CD4-positive, alpha-beta T cell treated with Interleukin-6 for 4 hours (primary cell): ENCODE results near the gene DERA.
"Not testable (repeated sequence)": the region's sequence is repeated elsewhere in the genome, so short reads cannot be mapped to it uniquely, and the experiment has no call there.

Experiments used
- DNase-seq: peaks from one replicate; pipeline ENCODE4 v3.0.0-alpha.2; 2020; ENCODE audit warnings: mixed read lengths

Gene DERA

GRCh38 chr12:15910468-15910863 is 666 bp upstream of the DERA start:
- DNase-seq, result no peak

- not testable (repeated sequence) for DNase-seq
Observed at GRCh38 chr12:15911931-15912330, 799 bp downstream of the DERA start.

DNA sequence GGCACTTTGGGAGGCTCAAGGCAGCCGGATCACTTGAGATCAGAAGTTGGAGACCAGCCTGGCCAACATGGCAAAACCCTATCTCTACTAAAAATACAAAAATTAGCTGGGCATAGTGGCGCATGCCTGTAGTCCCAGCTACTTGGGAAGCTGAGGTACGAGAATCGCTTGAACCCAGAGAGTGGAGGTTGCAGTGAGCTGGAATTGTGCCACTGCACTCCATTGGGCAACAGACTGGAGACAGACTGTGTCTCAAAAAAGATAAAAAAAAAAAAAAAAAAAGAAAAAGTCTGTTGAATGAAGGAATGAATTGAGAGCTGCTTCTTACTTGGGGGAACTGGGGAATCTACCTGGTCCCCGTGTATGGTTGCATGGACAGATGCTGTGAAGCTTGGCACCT is 3.0 kb downstream of the DERA start:
- not testable (repeated sequence) for DNase-seq

DNA sequence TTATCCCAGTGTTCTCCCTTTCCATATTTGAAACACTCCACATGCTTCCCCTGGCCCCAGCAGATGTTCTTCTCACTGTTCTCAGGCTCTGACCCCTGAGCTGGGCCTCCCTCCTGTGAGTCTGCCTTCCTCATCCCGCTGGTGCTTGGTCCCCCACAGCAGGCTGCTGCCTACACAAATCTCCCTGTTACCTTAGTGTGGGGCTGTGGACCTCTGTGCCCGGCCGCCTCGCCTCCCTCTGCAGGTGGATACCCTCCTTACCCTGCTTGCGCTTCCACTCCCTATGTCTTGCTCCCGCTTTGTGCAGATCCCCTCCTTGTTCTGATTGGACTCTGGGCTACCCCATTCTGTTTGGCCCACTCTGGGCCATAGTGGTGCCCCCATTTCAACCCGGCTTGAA is 6.9 kb downstream of the DERA start:
- no peak for DNase-seq

- DNase-seq, result no peak
Observed at GRCh38 chr12:15919418-15919817, 8.3 kb downstream of the DERA start.

DNA sequence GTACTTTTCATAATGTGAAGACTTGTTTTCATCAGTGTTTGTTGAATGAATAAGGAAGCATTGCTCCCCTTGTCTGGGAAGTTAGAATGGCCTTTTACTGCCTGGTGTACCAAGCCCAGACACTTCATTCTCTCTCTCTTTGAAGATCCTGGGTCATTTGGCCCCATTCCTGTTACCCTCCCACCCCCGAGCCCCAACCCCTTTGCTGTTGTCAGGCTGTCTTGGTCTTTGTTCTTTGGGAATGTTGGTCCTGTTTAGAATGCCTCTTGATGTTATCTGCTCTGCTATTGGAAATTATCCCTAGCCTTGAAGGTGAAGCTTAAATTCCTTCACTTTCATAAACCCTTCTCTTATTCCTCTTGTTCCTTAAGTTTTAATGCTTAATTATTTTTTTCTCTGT is 13.8 kb downstream of the DERA start:
- DNase-seq, result no peak

DNA sequence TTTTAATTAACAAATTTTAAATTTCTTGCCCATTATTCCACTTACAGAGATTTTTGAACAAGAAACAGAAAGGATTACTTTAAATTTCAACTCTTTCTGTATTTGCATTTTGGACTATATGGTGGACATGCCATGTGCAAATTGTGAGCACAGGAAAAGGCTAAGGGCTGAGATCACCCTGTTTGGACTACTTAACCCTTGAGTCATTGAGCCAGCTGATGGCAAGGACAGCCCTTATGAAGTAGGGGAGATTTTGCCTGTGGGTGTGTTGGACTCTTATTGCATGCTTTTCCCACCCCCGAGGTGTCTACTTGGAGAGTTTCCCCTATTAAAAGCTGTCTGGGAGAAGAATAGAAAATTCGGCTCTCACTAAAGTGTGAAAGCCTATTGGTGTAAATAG is 17.2 kb downstream of the DERA start:
- DNase-seq, result no peak

- DNase-seq, result no peak
Observed at GRCh38 chr12:15928870-15929571, 17.9 kb downstream of the DERA start.

DNA sequence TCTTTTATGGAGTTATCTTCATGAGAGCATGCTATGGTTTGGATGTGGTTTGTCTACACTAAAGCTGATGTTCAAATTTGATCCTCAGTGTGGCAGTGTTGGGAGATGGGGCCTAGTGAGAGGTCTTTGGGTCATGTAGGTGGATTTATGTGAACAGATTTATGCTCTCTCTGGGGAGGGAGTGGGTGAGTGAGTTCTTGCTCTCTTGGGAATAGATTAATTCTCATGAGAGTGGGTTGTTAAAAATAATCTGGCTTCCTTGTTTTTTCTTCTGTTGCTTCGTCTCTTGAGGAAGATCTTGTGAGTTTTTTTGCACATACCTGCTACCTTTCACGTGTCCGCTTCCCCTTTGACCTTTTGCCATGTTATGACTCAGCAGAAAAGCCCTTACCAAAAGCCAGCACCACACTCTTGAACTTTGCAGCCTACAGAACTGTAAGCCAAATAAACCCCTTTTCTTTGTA is 20.5 kb downstream of the DERA start:
- DNase-seq, result no peak

DNA sequence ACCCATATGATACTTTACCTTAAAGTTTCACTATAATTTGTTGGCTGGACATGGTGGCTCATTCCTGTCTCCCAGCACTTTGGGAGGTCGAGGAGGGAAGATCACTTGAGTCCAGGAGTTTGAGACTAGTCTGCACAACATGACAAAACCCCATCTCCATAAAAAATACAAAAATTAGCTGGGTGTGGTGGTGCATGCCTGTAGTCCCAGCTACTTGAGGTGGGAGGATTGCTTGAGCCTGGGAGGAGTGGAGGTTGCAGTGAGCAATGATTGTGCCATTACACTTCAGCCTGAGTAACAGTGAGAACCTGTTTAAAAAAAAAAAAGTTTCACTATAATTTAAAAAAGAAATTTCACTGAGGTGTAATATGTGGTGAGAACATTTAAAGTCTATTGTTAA is 21.2 kb downstream of the DERA start:
- no peak for DNase-seq

DNA sequence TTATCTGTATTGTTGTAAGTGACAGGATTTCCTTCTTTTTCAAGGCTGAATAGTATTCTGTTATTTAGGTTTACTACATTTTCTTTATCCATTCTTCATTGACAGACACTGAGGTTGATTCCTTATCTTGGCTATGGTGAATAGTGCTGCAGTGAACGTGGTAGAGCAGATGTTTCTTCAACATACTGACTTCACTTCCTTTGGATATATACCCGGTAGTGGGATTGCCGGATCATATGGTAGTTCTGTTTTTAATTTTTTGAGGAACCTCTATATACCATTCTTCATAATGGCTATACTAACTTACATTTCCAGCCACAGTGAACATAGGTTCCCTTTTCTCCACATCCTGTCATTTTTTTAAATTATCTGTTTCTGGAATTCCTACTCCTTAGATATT is 21.8 kb downstream of the DERA start:
- no peak for DNase-seq

DNA sequence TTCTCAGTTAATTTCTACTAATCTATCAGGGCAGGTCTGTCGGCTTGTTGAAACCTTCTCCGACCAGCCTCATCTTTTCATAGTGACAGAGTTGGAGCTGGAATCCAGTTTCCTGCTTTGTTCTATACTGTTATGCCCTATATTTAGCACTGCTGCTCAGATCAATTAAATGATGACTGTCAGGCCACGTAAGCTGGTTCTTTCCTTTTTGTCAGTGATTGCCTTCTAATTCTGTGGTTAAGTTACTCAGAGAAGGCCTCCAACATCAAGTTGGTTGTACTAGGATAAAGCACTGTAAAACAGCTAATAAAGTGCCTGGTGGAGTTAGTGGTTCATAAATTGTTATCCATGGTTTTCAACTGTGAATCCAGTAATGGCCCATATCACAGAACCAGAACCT is 22.6 kb downstream of the DERA start:
- no peak for DNase-seq

GRCh38 chr12:15936751-15937150 is 25.6 kb downstream of the DERA start:
- DNase-seq, result no peak

DNA sequence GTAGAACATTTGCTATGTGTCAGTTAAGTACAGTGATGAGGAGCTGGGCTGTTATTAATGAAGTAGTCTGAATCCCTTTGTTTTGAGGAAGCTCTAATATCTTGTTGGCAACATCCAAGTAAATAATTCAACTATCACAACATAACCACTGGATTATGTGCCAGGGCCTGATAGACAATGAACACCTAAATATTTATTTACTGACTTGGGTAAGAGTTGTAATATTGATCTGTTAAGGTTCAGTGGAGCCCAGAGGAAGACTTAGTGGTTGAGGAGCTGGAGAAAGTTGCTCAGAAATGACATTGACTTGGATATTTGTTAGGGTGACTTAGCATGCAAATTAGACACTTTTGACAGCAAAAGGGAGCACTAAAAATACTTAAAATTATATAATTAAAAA is 26.8 kb downstream of the DERA start:
- no peak for DNase-seq

- no peak for DNase-seq
Observed at GRCh38 chr12:15939111-15939510, 28.0 kb downstream of the DERA start.

GRCh38 chr12:15942475-15942874 is 31.3 kb downstream of the DERA start:
- DNase-seq, result no peak

DNA sequence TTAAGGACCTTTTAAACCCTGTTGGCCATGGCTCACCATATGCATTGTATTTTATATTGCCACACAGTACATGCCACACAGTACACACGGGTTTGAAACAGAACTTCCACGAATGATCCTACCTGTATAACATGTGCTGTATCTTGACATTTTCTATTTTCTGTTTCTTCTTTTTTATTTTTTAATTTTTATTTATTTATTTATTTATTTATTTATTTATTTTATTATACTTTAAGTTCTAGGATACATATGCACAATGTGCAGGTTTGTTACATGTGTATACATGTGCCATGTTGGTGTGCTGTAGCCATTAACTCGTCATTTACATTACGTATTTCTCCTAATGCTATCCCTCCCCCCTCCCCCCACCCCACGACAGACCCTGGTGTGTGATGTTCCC is 32.4 kb downstream of the DERA start:
- DNase-seq, result not testable (repeated sequence)

DNA sequence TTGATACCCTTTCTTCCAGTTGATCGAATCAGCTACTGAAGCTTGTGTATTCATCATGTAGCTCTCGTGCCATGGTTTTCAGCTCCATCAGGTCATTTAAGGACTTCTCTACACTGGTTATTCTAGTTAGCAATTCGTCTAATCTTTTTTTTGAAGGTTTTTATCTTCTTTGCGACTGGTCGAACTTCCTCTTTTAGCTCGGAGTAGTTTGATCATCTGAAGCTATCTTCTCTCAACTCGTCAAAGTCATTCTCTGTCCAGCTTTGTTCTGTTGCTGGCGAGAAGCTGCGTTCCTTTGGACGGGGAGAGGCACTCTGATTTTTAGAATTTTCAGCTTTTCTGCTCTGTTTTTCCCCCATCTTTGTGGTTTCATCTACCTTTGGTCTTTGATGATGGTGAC is 37.3 kb downstream of the DERA start:
- DNase-seq, result not testable (repeated sequence)

DNA sequence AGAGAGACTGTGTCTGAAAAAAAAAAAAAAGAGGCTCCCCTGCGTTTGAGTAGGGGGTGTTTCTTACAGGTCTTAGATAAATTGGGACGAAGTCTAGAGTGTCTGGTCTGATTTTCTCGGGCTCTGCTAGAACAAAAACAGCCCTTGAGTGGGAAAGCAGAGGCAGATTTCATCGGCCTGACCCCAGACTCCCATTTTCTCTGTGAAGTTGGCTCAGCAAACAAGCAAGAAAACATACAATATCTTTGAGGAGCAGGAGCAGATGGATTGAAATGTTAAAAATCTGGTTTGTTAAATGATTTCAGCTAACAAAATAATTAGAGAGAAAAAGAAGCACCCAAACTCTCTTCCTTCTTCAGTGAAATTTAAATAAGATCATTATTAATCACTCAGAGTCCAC is 44.1 kb downstream of the DERA start:
- no peak for DNase-seq

- no peak for DNase-seq
Observed at GRCh38 chr12:15956010-15956409, 44.9 kb downstream of the DERA start.

- no peak for DNase-seq
Observed at GRCh38 chr12:15956413-15957185, 45.5 kb downstream of the DERA start.

DNA sequence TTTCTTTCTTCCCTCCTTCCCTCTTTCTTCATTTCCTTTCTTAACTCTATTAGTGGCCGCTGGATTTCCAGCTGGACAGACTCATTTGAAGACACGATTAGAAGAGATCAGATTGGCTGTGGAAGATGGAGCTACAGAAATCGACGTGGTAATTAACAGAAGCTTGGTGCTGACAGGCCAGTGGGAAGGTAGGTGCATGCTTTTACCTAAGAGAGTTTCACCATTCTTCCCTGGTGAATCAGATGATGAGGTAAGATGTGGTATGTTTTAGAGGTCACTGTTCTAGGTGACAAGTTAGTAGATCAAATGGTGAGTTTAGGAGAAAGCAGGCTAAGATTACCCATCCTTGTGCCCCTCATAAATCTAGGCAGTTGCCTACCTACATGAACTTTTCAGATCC is 51.6 kb downstream of the DERA start:
- DNase-seq, result no peak

GRCh38 chr12:15963271-15963670 is 52.1 kb downstream of the DERA start:
- no peak for DNase-seq

- DNase-seq, result no peak
Observed at GRCh38 chr12:15966426-15966825, 55.3 kb downstream of the DERA start.

DNA sequence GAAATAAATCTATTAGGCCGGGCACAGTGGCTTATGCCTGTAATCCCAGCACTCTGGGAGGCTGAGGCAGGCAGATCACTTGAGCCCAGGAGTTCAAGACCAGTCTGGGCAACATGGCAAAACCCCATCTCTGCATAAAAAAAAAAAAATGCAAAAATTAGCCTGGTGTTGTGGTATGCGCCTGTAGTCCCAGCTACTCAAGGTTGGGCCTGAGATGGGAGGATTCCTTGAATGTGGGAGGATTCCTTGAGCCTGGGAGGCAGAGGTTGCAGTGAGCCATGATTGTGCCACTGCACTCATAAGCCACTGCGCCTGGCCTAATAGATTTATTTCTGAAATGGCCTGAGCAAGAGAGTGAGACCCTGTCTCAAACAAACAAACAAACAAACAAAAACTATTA is 55.9 kb downstream of the DERA start:
- not testable (repeated sequence) for DNase-seq
